NOMO-1 treated with DMSO at 0.1 percent for 48 hours (cell line): Measurements from ENCODE around the gene GNL2.

Experiments
- DNase-seq: peaks from one replicate; lab custom pipeline; 2025; ENCODE audit not compliant: unreplicated experiment; lab: John Stamatoyannopoulos, UW

Gene GNL2

GRCh38 chr1:37595440-37596181, at the start of gene GNL2:
TSS of gene GNL2 (minus strand) at chr1:37595937. CDS start at chr1:37595822, 115 bp downstream.
- peak; percentile 96 for DNase-seq

- no peak for DNase-seq
Observed at GRCh38 chr1:37641059-37641458, 45.3 kb upstream of the GNL2 start.

- no peak for DNase-seq
Observed at GRCh38 chr1:37636435-37636834, 40.7 kb upstream of the GNL2 start.

- DNase-seq: no peak
Observed at GRCh38 chr1:37634992-37635902, 39.5 kb upstream of the GNL2 start.

GRCh38 chr1:37634244-37634991, 38.7 kb upstream of the GNL2 start, which contains the start of gene RSPO1:
TSS of gene RSPO1 (minus strand) at chr1:37634892. CDS start at chr1:37629661, 5,231 bp downstream.
- DNase-seq: no peak

- no peak for DNase-seq
Observed at GRCh38 chr1:37633938-37634243, 38.2 kb upstream of the GNL2 start.

- no peak for DNase-seq
Observed at GRCh38 chr1:37633040-37633937, 37.6 kb upstream of the GNL2 start.

- DNase-seq: no peak
Observed at GRCh38 chr1:37631036-37631435, 35.3 kb upstream of the GNL2 start.

- DNase-seq: no peak
Observed at GRCh38 chr1:37630426-37631028, 34.8 kb upstream of the GNL2 start.

- DNase-seq: no peak
Observed at GRCh38 chr1:37629726-37630425, 34.1 kb upstream of the GNL2 start.

- no peak for DNase-seq
Observed at GRCh38 chr1:37629008-37629407, 33.3 kb upstream of the GNL2 start.

- peak; percentile 41 for DNase-seq
Observed at GRCh38 chr1:37628026-37628556, 32.4 kb upstream of the GNL2 start.

GRCh38 chr1:37622131-37622530, 26.4 kb upstream of the GNL2 start:
- DNase-seq: no peak

GRCh38 chr1:37621326-37621870, 25.7 kb upstream of the GNL2 start:
- DNase-seq: no peak

GRCh38 chr1:37620707-37621106, 25.0 kb upstream of the GNL2 start:
- DNase-seq: no peak

- DNase-seq: no peak
Observed at GRCh38 chr1:37616330-37616729, 20.6 kb upstream of the GNL2 start.

GRCh38 chr1:37614105-37614504, 18.4 kb upstream of the GNL2 start:
- no peak for DNase-seq

GRCh38 chr1:37612186-37612585, 16.4 kb upstream of the GNL2 start:
- no peak for DNase-seq

- DNase-seq: no peak
Observed at GRCh38 chr1:37609994-37610393, 14.3 kb upstream of the GNL2 start.
